Measurements from ENCODE around the gene CFAP299. TPM values are rescaled to one million over a fixed set of nuclear protein-coding genes. Genes with fewer than 3 reads are reported as not detected.

Gene CFAP299
- total RNA-seq, 2 experiments from 2014 or later, result not detected

DNA sequence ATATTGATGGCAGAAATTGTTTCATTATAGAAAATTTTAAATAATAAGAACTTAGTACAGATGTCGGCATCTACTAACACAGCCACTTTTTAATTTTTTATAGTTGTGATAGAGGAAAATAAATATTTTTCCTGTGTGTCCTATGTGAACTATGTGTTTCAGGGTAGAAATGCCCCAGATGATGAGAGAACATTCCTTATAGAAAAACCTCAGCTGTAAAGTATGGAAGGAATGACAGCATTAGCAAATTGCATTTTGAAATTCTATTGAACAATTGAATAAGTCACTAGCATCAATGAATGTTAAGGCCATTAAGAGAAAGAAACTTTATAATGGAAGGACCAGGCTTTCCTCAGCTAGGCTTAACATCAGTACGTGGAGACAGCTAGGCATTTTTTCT lies 149.2 kb downstream of the CFAP299 start:
- no peak overlapping the region for H3K4me3 Mint-ChIP-seq
- ChIA-PET CTCF (interaction anchor here (1.3 kb wide), 1 partner anchor 15 kb away, joined by 4 read pairs; no protein-coding TSS in a partner anchor), POLR2A (no interaction called here)
- peaks cover 4% of the 10 kb centered on the region for H3K36me3 Mint-ChIP-seq (ENCODE audit: low read depth)
- no peak overlapping the region for H3K27ac Mint-ChIP-seq
- H3K9me3 Mint-ChIP-seq (ENCODE audit: low read depth), result peaks cover 6% of the 10 kb centered on the region
- intact Hi-C loops (cut with DNase I, micrococcal nuclease), result no loop called here
- peaks cover 6% of the 10 kb centered on the region for H3K4me1 Mint-ChIP-seq
- no peaks in the 10 kb centered on the region for H3K27me3 Mint-ChIP-seq
- ATAC-seq (no peak), DNase-seq (no peak)

DNA sequence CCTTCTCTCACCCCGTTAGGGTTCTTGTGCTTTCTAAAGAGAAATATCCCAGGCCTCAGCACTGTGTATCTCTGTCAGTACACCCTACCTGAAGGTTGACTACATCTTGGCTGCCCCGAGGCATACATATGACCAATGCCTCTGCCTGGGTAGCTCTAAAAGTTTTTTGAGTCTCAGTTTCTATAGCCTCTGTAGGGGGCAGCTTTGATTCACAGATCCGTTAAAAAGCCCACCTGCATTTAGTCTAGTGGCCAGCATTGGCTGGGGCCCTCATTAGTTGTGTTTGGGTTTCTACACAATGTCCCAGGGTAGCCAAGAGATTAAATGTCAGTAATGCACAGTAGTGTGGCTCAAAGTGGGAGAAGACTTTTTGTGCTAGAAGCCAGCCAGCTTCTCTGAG lies 151.1 kb downstream of the CFAP299 start:
- intact Hi-C loops (cut with DNase I, micrococcal nuclease), result no loop called here
- no peak overlapping the region for H3K27ac Mint-ChIP-seq
- no peak overlapping the region for H3K4me3 Mint-ChIP-seq
- POLR2A ChIA-PET, result no interaction called here
- peaks cover 11% of the 10 kb centered on the region for H3K9me3 Mint-ChIP-seq (ENCODE audit: low read depth)
- no peak for DNase-seq
- CTCF ChIA-PET, result no interaction called here
- peaks cover 7% of the 10 kb centered on the region for H3K36me3 Mint-ChIP-seq (ENCODE audit: low read depth)
- H3K4me1 Mint-ChIP-seq, result peaks cover 15% of the 10 kb centered on the region
- ATAC-seq, result no peak
- no peaks in the 10 kb centered on the region for H3K27me3 Mint-ChIP-seq

DNA sequence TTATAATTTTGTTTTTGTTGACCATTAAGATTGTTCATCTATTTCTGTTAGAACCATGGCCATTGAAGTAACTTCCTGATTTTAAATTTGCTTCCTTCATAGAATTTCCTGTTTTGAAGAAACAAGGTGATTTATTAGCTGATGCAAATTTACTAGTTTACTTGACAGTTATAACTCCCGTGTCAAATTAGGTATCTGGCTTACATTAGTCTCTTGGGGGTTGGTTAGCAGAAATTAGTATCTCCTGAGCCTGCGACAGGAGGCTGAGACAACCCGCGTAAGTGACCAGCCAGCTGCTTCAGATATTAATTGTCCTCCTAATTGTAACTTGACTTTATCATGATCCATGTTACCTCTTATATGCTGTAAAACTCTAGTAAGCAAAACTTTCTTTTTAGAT lies 154.3 kb downstream of the CFAP299 start:
- Mint-ChIP-seq H3K4me3 (no peak overlapping the region), H3K27ac (no peak overlapping the region), H3K4me1 (peaks cover 43% of the 10 kb centered on the region), H3K36me3 (ENCODE audit: low read depth) (peaks cover 12% of the 10 kb centered on the region), H3K9me3 (ENCODE audit: low read depth) (peaks cover 22% of the 10 kb centered on the region), H3K27me3 (no peaks in the 10 kb centered on the region)
- CTCF ChIA-PET, result interaction anchor here (2.6 kb wide), 1 partner anchor 10 kb away, joined by 10 read pairs; no protein-coding TSS in a partner anchor
- ATAC-seq, result no peak
- no peak for DNase-seq
- intact Hi-C loops (cut with DNase I, micrococcal nuclease), result no loop called here
- POLR2A ChIA-PET, result no interaction called here

DNA sequence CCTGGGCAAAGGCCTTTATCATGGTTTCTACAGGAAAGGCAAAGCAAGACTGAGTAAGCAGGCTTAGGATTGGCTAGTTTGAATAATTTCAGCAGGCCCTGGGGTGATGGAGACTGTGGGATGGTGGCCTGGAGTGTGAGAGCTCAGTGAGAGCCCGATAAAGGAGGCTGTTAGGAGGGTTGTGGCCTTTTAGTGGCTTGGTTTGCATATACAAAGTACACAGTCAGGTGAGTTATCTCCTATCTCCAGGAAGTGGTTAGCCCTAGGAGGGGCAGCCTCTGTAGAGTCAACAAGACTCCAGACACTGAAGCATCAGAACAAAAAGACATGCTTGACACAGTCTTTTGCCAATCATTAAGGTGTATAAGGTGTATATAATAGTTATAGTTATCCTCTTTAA lies 157.2 kb downstream of the CFAP299 start:
- peaks cover 46% of the 10 kb centered on the region for H3K4me1 Mint-ChIP-seq
- ChIA-PET POLR2A (no interaction called here), CTCF (no interaction called here)
- no peak overlapping the region for H3K4me3 Mint-ChIP-seq
- H3K36me3 Mint-ChIP-seq (ENCODE audit: low read depth), result peaks cover 12% of the 10 kb centered on the region
- H3K9me3 Mint-ChIP-seq (ENCODE audit: low read depth), result peaks cover 29% of the 10 kb centered on the region
- peak; percentile 85 for ATAC-seq
- intact Hi-C loops (cut with DNase I, micrococcal nuclease), result no loop called here
- peak; percentile 40 for DNase-seq
- peak overlapping the region; percentile 74 for H3K27ac Mint-ChIP-seq
- no peaks in the 10 kb centered on the region for H3K27me3 Mint-ChIP-seq

DNA sequence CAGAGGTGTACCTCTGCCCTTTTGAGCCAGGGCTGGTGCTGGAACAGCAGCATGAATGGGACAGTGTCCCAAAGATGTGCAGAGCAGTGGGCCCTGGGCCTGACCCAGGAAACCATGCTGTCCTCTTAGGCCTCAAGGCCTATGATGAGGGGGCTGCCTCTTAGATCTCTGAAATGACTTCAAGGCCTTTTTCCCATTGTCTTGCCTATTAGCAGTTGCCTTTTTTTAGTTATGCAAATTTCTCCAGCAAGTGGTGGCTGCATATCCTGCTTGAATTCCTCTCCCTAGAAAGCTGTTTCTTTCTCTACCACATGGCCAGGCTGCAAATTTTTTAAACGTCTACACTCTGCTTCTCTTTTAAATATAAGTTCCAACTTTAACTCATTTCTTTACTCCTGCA lies 160.3 kb downstream of the CFAP299 start:
- ATAC-seq, result no peak
- intact Hi-C loops (cut with DNase I, micrococcal nuclease), result no loop called here
- H3K9me3 Mint-ChIP-seq (ENCODE audit: low read depth), result peaks cover 23% of the 10 kb centered on the region
- no peaks in the 10 kb centered on the region for H3K27me3 Mint-ChIP-seq
- H3K36me3 Mint-ChIP-seq (ENCODE audit: low read depth), result peaks cover 11% of the 10 kb centered on the region
- ChIA-PET POLR2A (no interaction called here), CTCF (no interaction called here)
- DNase-seq, result no peak
- no peak overlapping the region for H3K27ac Mint-ChIP-seq
- H3K4me1 Mint-ChIP-seq, result peaks cover 57% of the 10 kb centered on the region
- no peak overlapping the region for H3K4me3 Mint-ChIP-seq

DNA sequence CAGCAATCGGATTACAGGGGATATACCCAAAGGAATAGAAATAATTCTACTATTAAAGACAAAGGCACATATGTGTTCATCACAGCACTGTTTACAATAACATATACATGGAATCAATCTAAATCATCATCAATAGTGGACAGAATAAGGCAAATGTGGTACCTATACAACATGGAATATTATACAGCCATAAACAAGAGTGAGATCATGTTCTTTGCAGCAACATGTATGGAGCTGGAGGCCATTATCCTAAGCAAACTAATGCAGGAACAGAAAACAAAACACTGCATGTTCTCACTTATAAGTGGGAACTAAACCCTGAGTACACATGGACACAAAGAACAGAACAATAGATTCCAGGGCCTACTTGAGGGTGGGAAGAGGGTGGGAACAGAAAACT lies 163.2 kb downstream of the CFAP299 start:
- ChIA-PET POLR2A (no interaction called here), CTCF (interaction anchor here (1.3 kb wide), 1 partner anchor 853 kb away, joined by 3 read pairs; no protein-coding TSS in a partner anchor)
- ATAC-seq (no peak), DNase-seq (no peak)
- no peaks in the 10 kb centered on the region for H3K27me3 Mint-ChIP-seq
- peaks cover 8% of the 10 kb centered on the region for H3K36me3 Mint-ChIP-seq (ENCODE audit: low read depth)
- intact Hi-C loops (cut with DNase I, micrococcal nuclease), result no loop called here
- no peak overlapping the region for H3K4me3 Mint-ChIP-seq
- H3K4me1 Mint-ChIP-seq, result peaks cover 50% of the 10 kb centered on the region
- peaks cover 15% of the 10 kb centered on the region for H3K9me3 Mint-ChIP-seq (ENCODE audit: low read depth)
- H3K27ac Mint-ChIP-seq, result no peak overlapping the region

DNA sequence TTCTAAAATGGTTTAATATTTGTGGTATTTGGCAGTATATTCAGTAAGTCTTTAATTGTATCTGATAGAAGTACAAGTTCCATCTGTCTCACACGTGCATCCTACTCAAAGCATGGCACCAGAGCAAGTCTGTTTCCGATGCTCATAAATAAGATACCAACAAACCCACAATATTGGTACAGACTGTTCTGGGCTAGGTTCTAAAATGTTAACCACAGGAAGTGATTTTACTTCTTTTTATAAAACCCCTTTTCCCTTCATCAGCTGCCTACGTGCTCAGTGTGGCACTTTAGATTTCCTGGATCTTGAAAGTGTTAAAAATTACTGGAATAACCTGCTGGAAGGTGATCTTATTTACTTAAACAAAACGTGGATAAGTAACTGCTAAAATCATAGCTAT lies 165.1 kb downstream of the CFAP299 start:
- ChIA-PET POLR2A (no interaction called here), CTCF (interaction anchor here (1.0 to 2.4 kb wide), 2 partner anchors 9 to 10 kb away, joined by 3 to 10 read pairs; no protein-coding TSS in a partner anchor)
- H3K27ac Mint-ChIP-seq, result peak overlapping the region; percentile 63
- H3K27me3 Mint-ChIP-seq, result no peaks in the 10 kb centered on the region
- H3K4me1 Mint-ChIP-seq, result peaks cover 39% of the 10 kb centered on the region
- H3K4me3 Mint-ChIP-seq, result no peak overlapping the region
- DNase-seq, result peak; percentile 12
- intact Hi-C loops (cut with DNase I, micrococcal nuclease), result no loop called here
- H3K36me3 Mint-ChIP-seq (ENCODE audit: low read depth), result peaks cover 5% of the 10 kb centered on the region
- H3K9me3 Mint-ChIP-seq (ENCODE audit: low read depth), result peaks cover 12% of the 10 kb centered on the region
- ATAC-seq, result peak; percentile 75

DNA sequence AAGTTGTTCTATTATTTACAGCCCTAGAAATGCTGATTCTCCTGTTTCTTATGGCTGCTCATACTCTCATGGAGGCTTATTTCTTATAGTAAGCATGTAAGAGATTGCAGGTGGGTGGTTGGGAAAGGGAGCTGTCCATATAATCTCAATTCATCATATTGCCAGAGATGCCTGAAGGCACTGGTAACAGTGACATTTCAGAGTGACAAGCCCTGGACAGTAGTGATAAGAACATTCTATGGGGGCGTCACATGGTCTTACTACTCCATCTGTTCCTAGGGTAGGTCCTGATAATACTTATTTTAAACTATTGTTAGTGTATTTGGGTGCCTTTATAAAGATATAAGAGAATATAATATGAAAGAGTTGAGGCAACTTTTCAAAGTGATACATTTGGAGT lies 171.5 kb downstream of the CFAP299 start:
- Mint-ChIP-seq H3K27me3 (no peaks in the 10 kb centered on the region), H3K9me3 (ENCODE audit: low read depth) (peaks cover 3% of the 10 kb centered on the region), H3K4me3 (no peak overlapping the region), H3K4me1 (peaks cover 22% of the 10 kb centered on the region), H3K27ac (no peak overlapping the region), H3K36me3 (ENCODE audit: low read depth) (no peaks in the 10 kb centered on the region)
- DNase-seq (no peak), ATAC-seq (no peak)
- intact Hi-C loops (cut with DNase I, micrococcal nuclease), result no loop called here
- CTCF ChIA-PET, result interaction anchor here (1.2 to 1.4 kb wide), 3 partner anchors 11 to 17 kb away, joined by 3 read pairs; no protein-coding TSS in a partner anchor
- POLR2A ChIA-PET, result no interaction called here

DNA sequence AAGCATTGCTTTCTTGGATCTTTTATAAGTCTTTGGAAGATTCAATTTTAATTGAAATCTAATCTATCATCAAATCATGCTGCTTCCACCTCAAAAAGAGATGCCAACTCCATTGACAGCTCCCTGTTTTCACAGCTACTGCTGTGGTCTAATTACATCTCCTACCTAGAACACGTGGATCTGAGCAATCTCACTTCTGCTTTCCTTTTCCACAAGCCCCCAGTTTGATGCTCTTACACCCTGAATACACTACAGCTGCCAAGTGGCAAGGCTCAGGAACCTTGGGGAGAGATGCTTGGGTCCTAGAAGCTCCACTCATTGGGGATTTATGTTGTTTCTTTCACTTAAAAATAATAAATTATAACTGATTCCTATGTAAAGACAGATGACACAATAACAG lies 172.0 kb downstream of the CFAP299 start:
- Mint-ChIP-seq H3K27ac (no peak overlapping the region), H3K36me3 (ENCODE audit: low read depth) (no peaks in the 10 kb centered on the region), H3K4me1 (peaks cover 18% of the 10 kb centered on the region), H3K4me3 (no peak overlapping the region), H3K9me3 (ENCODE audit: low read depth) (peaks cover 3% of the 10 kb centered on the region), H3K27me3 (no peaks in the 10 kb centered on the region)
- POLR2A ChIA-PET, result no interaction called here
- CTCF ChIA-PET, result interaction anchor here (1.2 to 1.4 kb wide), 3 partner anchors 10 to 17 kb away, joined by 3 read pairs; no protein-coding TSS in a partner anchor
- ATAC-seq, result no peak
- no peak for DNase-seq
- intact Hi-C loops (cut with DNase I, micrococcal nuclease), result no loop called here

DNA sequence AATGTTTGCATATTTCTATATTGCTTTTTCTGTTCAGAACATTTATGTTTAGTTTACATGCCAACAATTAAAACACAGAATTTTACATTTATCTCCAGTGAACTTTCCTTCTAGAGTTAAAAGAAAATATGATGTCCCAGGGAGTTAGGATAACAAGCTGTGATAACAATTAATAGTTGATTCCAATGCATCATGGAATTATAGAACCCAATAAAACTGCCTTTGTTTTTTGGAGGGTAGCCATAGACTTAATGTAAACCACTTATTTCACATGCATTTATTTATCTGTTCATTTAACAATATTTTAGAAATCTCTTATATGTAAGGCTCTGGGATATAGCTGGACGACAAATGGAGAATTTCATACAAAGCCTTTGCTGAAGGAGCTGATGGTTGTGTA lies 180.0 kb downstream of the CFAP299 start:
- no peaks in the 10 kb centered on the region for H3K27me3 Mint-ChIP-seq
- intact Hi-C loops (cut with DNase I, micrococcal nuclease), result no loop called here
- H3K36me3 Mint-ChIP-seq (ENCODE audit: low read depth), result no peaks in the 10 kb centered on the region
- no peaks in the 10 kb centered on the region for H3K9me3 Mint-ChIP-seq (ENCODE audit: low read depth)
- H3K4me3 Mint-ChIP-seq, result no peak overlapping the region
- ChIA-PET CTCF (no interaction called here), POLR2A (no interaction called here)
- DNase-seq (no peak), ATAC-seq (no peak)
- no peaks in the 10 kb centered on the region for H3K4me1 Mint-ChIP-seq
- H3K27ac Mint-ChIP-seq, result no peak overlapping the region

DNA sequence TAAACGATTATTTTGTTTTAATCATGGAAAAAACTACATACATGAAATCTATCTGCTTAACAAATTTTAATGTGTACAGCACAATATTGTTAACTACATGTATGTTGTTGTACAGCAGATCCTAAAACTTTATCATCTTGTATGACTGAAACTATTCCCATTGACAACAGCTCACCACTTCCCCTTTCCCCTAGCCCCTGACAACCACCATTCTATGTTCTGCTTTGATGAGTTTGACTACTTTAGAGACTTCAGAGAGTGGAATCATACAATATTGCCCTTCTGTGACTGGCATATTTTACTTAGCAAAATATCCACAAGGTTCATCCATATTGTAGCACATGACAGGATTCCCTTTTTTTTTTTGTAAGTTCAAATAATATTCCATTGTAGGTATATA lies 185.9 kb downstream of the CFAP299 start:
- Mint-ChIP-seq H3K4me3 (no peak overlapping the region), H3K4me1 (no peaks in the 10 kb centered on the region), H3K27me3 (no peaks in the 10 kb centered on the region), H3K27ac (no peak overlapping the region), H3K9me3 (ENCODE audit: low read depth) (no peaks in the 10 kb centered on the region), H3K36me3 (ENCODE audit: low read depth) (no peaks in the 10 kb centered on the region)
- ATAC-seq, result no peak
- CTCF ChIA-PET, result no interaction called here
- intact Hi-C loops (cut with DNase I, micrococcal nuclease), result no loop called here
- no peak for DNase-seq
- POLR2A ChIA-PET, result no interaction called here

DNA sequence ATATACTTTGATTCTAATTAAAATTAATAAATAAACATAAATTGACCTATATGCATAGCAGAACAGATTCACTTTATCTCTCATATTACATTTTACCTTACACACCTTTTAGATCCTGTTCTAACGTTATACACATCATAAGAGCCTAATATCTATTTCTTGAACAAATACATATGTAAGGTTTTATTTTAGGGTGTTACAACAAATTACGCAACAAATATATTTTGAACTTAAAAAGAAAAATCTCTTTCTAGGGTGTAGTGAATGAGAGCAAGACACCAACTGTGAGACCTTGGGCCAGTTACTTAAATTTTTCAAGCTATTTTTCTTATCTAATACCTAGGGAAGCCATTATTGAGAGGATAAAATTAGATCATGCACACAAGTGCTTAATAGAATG lies 191.2 kb downstream of the CFAP299 start:
- ATAC-seq (no peak), DNase-seq (no peak)
- Mint-ChIP-seq H3K9me3 (ENCODE audit: low read depth) (no peaks in the 10 kb centered on the region), H3K27me3 (peaks cover 5% of the 10 kb centered on the region), H3K36me3 (ENCODE audit: low read depth) (no peaks in the 10 kb centered on the region), H3K4me1 (peaks cover 2% of the 10 kb centered on the region), H3K4me3 (no peak overlapping the region), H3K27ac (no peak overlapping the region)
- intact Hi-C loops (cut with DNase I, micrococcal nuclease), result no loop called here
- ChIA-PET CTCF (no interaction called here), POLR2A (no interaction called here)

DNA sequence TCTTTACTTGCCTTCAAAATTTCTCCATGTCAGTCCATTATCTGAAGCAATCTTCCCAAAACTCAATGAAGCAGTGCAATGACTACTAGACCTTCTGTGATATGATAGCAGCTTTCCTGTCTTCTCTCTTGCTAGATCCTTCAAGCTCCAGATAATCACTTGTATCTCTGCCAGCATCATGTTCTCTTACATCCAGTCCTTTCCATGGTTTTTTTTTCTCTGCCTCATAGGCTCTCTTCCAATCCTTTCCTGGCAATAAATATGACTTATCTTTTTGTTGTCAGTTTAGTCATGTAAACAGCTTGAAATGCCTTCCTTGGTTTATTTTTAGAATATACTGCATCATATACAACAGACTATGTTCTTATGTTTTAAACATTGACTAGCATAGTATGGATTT lies 193.5 kb downstream of the CFAP299 start:
- Mint-ChIP-seq H3K4me3 (no peak overlapping the region), H3K36me3 (ENCODE audit: low read depth) (no peaks in the 10 kb centered on the region), H3K27ac (no peak overlapping the region), H3K4me1 (peaks cover 2% of the 10 kb centered on the region), H3K9me3 (ENCODE audit: low read depth) (no peaks in the 10 kb centered on the region), H3K27me3 (peaks cover 5% of the 10 kb centered on the region)
- ATAC-seq, result no peak
- ChIA-PET POLR2A (no interaction called here), CTCF (interaction anchor here (1.0 kb wide), 1 partner anchor 10 kb away, joined by 3 read pairs; no protein-coding TSS in a partner anchor)
- no peak for DNase-seq
- intact Hi-C loops (cut with DNase I, micrococcal nuclease), result no loop called here
